GM18951 (cell line): ENCODE data around the gene PYHIN1.
A peak's percentile ranks its signal among the peaks of the same experiment; 100 is the strongest.
"Not testable (repeated sequence)": the region's sequence is repeated elsewhere in the genome, so short reads cannot be mapped to it uniquely, and the experiment has no call there.

Experiments used
- POLR2A ChIP-seq: IDR thresholded peaks from 4 replicates; pipeline ENCODE4 v1.6.1; 2011; ENCODE audit warnings: mild to moderate bottlenecking; ENCODE audit not compliant: insufficient read length, insufficient read depth; ENCODE audit errors: extremely low read depth
- in situ Hi-C: fragments of 300-500 bp; cut with MboI; formaldehyde crosslinking; loops from one replicate; pipeline ENCODE4 v1.12.0; 2022; ENCODE audit warnings: low sequenced_read_pairs, mixed read lengths, inconsistent platforms; ENCODE audit not compliant: unreplicated experiment

The PYHIN1 gene

DNA sequence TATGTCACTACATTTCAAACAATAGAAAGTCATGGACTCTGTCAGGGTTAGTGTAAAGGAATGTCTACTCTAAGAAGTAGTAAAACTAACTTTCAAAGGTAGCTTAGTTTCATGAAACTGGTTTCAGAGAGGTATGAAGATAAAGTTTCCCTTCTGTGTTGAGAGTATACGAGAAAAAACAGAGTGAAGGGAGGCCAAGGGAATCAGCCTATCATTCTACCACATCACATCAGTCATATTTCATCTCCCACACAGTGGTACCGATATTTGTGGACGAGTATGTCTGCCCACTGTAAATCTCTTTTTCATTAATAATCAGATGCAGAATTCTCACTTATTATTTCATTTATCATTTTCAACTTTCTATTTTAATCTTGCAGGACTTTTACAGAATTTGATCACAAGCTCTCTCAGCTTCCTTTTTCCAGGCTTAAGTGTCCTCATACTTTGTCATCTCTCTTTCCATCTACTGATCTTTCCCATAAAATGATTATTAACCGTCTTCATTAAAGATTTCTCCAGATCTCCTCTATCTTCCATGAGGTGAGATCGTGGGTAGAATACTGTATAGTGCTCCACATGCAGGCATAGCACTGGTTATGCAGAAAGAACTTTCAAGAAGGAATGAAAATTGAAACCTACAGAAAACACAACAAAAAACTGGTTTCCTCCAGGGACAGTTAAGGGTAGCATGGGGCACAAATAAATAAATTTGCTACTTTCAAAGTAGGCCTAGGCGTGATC lies 66.9 kb downstream of the PYHIN1 start:
- TF ChIP-seq POLR2A = no peak
- in situ Hi-C loops = loop anchor here (25.0 kb wide), 1 partner anchor 486 kb away; no protein-coding TSS in a partner anchor

DNA sequence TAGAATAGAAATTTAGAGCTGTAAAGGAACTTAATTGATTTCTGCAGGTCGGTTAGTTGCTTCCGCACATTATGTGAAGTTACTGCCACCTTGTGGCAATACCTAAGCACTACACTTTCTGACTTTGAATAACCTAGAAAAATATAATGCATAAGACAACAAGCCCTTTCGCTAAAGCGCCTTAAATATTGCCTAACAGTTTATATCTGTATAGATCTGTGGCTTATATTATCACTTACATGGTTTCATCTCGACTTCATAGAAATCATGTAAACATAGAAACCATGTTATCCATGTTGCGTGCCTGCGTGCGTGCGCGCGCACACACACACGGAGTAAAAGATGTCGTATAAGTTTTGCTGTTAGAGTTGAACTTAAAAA lies 67.4 kb downstream of the PYHIN1 start:
- in situ Hi-C loops = loop anchor here (25.0 kb wide), 1 partner anchor 486 kb away; no protein-coding TSS in a partner anchor
- no peak for TF ChIP-seq POLR2A

DNA sequence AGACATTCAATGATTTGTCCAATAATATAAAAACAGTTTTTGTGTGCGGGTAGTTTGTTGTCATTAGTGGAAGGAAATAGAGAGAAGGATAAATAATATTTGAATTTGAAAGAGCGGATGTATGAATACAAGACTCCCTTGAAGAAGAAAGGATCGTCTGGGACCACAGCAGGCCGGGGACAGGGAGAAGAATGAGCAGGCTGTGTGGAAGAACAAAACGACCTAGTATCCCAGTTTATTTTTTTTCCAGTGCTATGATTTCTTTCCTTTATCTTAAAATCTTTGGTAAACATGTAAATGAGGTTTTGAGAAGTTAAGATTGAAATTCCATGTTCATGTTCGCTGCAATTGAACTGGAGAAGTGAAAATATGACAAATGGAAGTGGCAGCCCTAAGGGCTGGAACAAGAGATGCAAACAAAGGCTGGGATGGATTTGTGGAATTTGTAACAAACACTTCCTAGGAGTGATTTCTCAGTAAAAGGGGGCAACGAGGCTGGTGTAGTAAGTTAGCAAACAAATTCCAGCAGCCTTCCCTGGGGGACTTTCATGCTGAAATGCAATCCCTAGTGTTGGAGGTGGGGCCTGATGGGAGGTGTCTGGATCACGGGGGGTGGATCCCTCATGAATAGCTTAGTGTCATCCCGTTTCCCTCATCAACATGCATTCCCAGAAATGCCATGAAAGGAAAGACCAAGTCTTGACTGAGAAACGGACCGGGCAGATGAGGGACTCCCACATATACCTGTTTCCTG lies 68.1 kb downstream of the PYHIN1 start:
- in situ Hi-C loops = loop anchor here (25.0 kb wide), 1 partner anchor 487 kb away; no protein-coding TSS in a partner anchor

DNA sequence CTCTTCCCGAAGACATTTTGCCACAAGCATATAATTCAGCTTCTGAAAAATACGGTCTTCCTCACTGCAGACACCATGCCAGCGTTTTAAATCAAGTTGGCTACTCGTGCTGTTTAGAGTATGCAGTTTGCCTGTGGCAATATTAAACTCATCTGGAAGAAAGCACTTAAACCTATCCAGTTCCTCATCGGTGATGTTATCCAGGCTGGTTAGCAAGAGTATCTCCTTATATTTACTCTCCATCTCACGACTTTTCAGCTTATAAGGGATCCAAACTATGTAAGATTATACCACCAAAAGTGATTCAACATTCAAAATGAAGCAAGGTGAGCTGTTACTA lies 68.7 kb downstream of the PYHIN1 start:
- in situ Hi-C loops = no loop called here
- no peak for TF ChIP-seq POLR2A

More for the DNA sequence above, 68.1 kb downstream of the PYHIN1 start:
- no peak for TF ChIP-seq POLR2A

DNA sequence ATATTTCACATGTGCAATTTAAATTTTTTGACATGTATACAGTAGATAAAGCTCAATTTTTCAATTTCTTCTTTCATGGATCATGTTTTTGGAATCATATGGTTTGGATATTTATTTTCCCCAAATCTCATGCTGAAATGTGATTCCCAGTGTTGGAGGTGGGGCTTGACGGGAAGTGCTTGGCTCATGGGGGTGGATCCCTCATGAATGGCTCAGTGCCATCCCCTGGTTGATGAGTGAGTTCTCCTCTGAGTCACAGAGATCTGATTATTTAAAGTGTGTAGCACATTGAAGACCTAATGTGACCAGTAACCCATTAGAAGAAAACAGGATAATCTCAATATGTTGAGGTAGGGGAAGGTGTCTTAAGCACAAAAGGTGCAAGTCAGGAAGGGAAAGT lies 69.3 kb downstream of the PYHIN1 start:
- in situ Hi-C loops = no loop called here
- no peak for TF ChIP-seq POLR2A

DNA sequence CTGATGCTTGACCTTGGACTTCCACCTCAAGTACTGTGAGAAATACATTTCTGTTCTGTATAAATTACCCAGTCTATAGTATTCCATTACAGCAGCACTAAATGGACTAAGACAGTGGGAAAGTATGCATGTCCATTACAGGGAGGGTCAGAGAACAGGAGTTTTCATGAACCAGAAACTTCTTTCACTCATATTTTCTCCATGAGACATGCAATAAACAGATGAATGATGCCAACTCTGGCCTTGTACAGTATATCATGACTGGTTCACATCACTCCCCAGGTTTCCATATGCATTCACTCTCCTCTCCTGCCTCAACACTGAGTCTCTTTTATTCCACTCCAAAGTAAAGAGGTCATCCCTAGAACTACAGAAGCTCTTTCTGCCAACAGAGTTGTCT lies 73.8 kb downstream of the PYHIN1 start:
- no peak for TF ChIP-seq POLR2A
- in situ Hi-C loops = no loop called here

DNA sequence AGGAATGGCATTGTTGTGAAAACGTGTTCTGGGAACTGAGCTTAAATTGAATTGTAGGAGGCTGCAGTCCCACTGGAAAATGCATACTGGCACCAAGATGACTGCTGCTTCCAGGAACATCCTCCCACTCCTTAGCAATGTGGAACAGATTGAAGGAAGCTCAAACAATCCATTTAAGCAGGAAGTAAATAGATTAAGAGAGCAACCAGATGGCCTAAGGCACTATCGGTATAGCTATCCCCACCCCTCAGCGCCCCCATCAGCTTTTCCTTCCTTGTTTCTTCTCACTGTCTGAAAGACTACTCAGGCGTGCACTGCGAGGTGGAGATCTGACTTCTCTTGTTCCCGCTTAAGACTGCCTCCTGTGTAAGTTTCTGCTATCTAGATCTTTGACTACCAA lies 74.3 kb downstream of the PYHIN1 start:
- in situ Hi-C loops = no loop called here
- TF ChIP-seq POLR2A = no peak

DNA sequence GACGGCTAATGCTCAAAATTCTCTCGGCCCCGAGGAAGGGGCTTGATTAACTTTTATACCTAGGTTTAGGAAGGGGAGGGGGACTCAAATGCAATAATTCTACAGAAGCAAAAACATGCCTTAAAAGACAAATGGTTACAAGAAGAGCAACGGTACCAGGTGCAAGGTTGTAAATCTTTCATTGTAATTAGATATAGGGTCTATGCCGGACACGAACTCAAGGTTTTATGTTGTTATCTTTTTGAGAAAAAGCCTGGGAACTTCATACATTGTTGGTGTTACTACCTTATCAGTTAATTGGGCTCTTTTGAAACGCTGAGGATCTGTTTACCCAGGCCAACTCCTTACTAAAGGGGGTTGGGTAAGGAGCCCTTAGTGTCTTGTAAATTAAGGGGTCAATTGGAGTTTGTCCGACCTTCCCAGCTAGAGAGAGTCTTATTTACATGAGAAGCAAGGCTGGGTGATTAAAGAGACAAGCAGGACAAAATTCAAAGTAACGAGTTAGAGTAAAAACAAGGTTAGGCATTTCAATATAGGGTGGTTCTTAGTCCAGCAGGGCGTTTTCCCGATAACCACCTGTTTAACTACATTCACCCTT lies 75.0 kb downstream of the PYHIN1 start:
- in situ Hi-C loops = not testable (repeated sequence)

DNA sequence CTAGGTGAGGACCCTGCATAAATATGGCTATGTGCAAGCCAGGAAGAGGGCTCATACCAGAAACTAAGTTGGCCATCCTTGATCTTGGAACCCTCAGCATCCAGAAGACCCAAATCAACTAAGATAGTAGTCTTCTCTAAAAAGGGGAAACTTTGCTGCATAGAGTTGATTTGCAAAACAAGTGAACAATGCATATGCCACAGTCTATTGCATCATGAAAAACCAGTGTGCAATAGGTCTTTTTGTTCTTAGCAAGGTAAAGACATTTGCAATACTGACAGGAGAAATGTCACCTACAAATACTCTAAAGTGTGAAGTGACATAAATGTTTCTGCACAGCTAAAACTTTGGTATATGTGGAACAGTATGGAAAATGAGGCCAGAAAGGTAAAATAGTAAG lies 76.4 kb downstream of the PYHIN1 start:
- in situ Hi-C loops = no loop called here
- no peak for TF ChIP-seq POLR2A

DNA sequence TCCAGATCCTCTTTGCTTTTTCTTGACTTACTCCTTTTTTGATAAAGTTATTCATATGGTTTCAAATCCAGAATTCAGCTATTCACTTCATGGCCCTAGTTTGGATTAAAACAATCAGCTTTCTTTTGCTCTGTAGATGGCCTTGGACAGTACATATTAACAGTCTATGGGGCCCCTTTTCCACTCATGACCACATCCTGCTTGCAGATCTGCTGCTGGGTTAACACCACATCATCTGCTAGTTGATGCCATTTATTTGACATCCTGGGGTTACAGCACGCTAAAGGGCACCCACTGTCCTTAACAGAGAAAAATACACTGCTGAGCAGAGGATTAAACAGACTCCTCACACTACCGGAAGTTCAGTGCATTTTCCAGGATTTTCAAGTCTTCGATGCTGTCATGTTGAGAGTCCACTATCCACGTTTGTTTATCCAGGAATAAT lies 77.4 kb downstream of the PYHIN1 start:
- peak; percentile 57 for TF ChIP-seq POLR2A
- in situ Hi-C loops = no loop called here

DNA sequence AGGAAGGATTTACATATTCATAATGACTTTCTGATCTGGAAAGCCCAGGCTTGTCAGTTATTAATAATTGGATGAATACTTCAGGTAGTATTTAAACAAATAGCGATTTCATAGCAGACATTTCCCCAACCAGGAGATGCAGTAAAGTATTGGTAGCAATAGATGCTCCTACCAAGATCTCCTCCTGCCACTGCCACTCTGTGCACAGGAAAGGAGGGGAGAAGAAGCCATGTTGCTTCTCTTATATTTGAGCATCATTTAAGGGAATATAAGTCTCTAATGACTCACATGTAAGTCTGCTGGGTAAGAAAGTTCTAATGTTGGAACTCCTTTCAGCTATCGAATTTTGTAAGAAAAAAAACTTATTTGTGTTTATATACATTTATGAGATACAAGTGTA lies 77.9 kb downstream of the PYHIN1 start:
- no peak for TF ChIP-seq POLR2A
- in situ Hi-C loops = no loop called here

DNA sequence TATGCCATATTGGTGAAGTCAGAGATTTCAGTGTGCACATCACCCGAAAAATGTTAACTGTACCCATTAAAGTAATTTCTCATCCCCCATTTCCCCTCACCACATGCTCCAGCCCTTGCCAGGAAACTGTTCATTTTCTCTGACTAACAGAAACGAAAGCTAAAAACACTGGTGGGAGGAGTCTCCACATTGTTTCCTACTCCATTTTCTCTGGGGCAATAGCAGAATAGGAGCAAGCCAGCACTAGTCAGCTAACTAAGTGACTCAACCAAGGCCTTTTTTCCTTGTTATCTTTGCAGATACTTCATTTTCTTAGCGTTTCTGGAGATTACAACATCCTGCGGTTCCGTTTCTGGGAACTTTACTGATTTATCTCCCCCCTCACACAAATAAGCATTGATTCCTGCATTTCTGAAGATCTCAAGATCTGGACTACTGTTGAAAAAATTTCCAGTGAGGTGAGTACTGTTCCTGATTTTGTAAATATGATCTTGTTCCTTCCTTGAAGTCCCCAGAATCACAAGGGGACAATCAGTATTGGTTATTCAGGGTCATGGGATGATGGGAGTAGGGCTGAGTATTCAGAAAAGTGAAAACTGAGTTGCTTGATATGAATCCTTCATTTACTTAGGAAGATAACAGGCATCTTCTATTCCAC lies 78.5 kb downstream of the PYHIN1 start, which contains the start of gene IFI16:
Gene IFI16 (plus strand): TSS at position 204 of the 658 bp plus-strand sequence. CDS start 4,774 bp downstream, outside the sequence.
- in situ Hi-C loops = no loop called here

DNA sequence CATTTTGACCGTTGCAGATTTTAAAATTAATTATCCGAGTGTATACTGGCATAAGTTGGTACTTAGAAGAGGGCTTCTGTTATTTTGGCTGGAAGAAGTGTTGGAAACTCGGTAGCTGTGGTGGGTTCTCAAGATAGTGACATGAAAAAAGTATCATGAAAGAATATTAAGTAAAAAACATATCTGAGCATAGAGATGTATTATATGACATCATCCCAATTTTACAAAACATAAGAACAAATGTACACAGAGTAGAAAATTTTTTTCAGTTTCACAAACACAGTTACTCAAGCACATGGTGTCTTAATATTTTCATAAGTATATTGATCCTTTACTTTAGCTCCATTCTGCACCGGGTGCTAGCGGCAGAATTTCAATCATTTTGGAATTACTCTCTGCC lies 79.0 kb downstream of the PYHIN1 start:
- in situ Hi-C loops = no loop called here
- no peak for TF ChIP-seq POLR2A

More for the DNA sequence above, 78.5 kb downstream of the PYHIN1 start, which contains the start of gene IFI16:
- TF ChIP-seq POLR2A = peak; percentile 62

DNA sequence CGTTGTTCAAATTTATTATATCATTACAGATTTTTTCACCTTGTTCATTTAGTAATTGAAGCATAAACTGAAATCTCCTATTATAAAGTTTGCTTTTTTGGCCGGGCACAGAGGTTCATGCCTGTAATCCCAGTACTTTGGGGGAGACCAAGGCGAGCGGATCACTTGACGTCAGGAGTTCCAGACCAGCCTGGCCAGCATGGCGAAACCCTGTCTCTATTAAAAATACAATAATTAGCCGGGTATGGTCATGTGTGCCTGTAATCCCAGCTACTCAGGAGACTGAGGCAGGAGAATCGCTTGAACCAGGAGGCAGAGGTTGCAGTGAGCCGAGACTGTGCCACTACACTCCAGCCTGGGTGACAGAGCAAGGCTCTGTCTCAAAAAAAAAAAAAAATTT lies 79.6 kb downstream of the PYHIN1 start:
- in situ Hi-C loops = not testable (repeated sequence)
